Right lobe of liver (tissue), 4 donors: Measurements from ENCODE around the gene CFAP70.

Experiments used
- POLR2A ChIP-seq: fragments of 450-650 bp; IDR thresholded peaks from one replicate; pipeline ENCODE4 v1.6.1; 2017; ENCODE audit warnings: antibody characterized with exemption, mild to moderate bottlenecking
- TF ChIP-seq, protein P1 (sequence below), 4 donors: fragments of 200-600 bp in 3 of 4; fragments of 450-650 bp in 1 of 4; IDR thresholded peaks; one replicate each; pipeline versions ENCODE4 v1.5.1 to v1.8.0; 2016 to 2022; ENCODE audit warnings: antibody characterized with exemption in 4 of 4, mild to moderate bottlenecking in 2 of 4
- donor health status: DM: no; HTN: no; CAD: no.
- donor health status: DM: no; HTN: no; CAD: no.
- donor health status: DM: no; HTN: yes; CAD: no.

DNA sequence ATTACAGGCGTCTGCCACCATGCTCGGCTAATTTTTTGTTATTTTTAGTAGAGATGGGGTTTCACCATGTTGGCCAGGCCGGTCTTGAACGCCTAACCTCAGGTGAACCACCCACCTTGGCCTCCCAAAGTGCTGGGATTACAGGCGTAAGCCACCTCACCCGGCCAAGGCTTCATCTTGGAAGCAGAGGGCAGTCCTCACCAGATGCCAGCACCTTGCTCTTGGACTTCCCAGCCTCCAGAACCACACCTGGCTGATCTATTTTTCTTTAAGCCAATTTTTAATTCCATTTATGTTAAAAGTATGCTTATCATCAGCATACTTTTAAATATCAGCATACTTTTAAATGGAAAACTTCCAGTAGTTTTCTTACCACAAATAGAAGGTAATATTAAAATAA, 43.0 kb upstream of the CFAP70 start:
- TF ChIP-seq, protein P1, sequence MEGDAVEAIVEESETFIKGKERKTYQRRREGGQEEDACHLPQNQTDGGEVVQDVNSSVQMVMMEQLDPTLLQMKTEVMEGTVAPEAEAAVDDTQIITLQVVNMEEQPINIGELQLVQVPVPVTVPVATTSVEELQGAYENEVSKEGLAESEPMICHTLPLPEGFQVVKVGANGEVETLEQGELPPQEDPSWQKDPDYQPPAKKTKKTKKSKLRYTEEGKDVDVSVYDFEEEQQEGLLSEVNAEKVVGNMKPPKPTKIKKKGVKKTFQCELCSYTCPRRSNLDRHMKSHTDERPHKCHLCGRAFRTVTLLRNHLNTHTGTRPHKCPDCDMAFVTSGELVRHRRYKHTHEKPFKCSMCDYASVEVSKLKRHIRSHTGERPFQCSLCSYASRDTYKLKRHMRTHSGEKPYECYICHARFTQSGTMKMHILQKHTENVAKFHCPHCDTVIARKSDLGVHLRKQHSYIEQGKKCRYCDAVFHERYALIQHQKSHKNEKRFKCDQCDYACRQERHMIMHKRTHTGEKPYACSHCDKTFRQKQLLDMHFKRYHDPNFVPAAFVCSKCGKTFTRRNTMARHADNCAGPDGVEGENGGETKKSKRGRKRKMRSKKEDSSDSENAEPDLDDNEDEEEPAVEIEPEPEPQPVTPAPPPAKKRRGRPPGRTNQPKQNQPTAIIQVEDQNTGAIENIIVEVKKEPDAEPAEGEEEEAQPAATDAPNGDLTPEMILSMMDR (IDR thresholded peaks at IDR 0.05), result no peak
- no peak for TF ChIP-seq POLR2A
